ENCODE data around the gene PDCD10. TPM values are rescaled to one million over a fixed set of nuclear protein-coding genes. Genes with fewer than 3 reads are reported as not detected.

PDCD10 gene

DNA sequence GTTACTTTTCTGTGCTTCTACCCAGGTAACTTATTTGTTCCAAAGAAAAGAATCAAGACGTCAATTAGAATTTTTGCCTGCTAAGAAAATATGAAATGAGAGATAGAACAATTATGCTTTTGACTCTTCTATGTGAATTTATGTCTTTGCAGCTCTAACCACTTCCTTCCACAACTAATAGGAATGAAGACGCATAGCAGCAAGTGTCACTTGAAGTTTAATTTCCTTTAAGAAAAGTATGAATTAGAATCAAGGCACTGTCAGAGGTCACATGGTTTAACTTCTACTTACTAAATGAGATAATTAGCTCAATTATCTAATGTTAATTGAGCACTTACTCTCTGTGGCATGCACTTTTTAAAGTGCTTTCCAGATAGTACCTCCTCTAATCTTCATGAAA is 84.2 kb downstream of the PDCD10 start:
- WGBS, 2 donors (ENCODE audit: extremely low coverage in 2 of 2, insufficient read length in 2 of 2, insufficient replicate concordance in 1 of 2) = no CpG with 5 or more reads among the region's 2 CpGs
- Histone ChIP-seq H3K79me1 (ENCODE audit: low read depth, low read length) (no peaks in the 10 kb centered on the region), H3K4ac (ENCODE audit: low read length) (no peak overlapping the region), H2BK5ac (ENCODE audit: low read length) (no peak overlapping the region), H3K14ac (ENCODE audit: low read length) (no peak overlapping the region), H3K23ac (ENCODE audit: low read depth, low read length, poor library complexity) (no peak overlapping the region), H3K18ac (ENCODE audit: low read length) (no peak overlapping the region), H2BK15ac (ENCODE audit: low read length) (no peak overlapping the region), H2BK12ac (ENCODE audit: low read length) (no peak overlapping the region), H3K9me3 (replicated peaks in 1 of 2; ENCODE audit: control insufficient read depth in 2 of 2, insufficient read depth in 1 of 2, low read depth in 1 of 2, low read length in 2 of 2) (peaks cover 0 to 2% of the 10 kb centered on the region in 2 donors), H3K4me2 (ENCODE audit: insufficient read depth, low read length, poor library complexity, severe bottlenecking) (no peak overlapping the region), H4K91ac (ENCODE audit: low read depth, low read length, poor library complexity) (no peak overlapping the region), H2BK120ac (ENCODE audit: low read depth, low read length) (no peak overlapping the region), H2AK5ac (ENCODE audit: low read depth, low read length) (no peak overlapping the region), H3K4me1 (ENCODE audit: control insufficient read depth in 2 of 2, insufficient read depth in 1 of 2, low read depth in 1 of 2, low read length in 2 of 2) (peaks cover 3 to 22% of the 10 kb centered on the region in 2 donors), H3K27ac (replicated peaks; ENCODE audit: low read length) (no peak overlapping the region), H3K27me3 (ENCODE audit: control insufficient read depth in 3 of 3, insufficient read depth in 3 of 3, low read depth in 1 of 3, low read length in 3 of 3) (no peaks in the 10 kb centered on the region), H2AFZ (ENCODE audit: low read length) (no peak overlapping the region), H3K36me3 (replicated peaks in 1 of 2; ENCODE audit: control insufficient read depth in 2 of 2, insufficient read depth in 2 of 2, low read length in 2 of 2) (peaks cover 0 to 19% of the 10 kb centered on the region in 2 donors), H3K4me3 (ENCODE audit: low read length in 2 of 2) (no peak overlapping the region), H3K9ac (ENCODE audit: low read depth, low read length, poor library complexity) (no peak overlapping the region), H4K8ac (ENCODE audit: low read depth, low read length) (no peak overlapping the region)
- no peak for DNase-seq (ENCODE audit: low spot score)

DNA sequence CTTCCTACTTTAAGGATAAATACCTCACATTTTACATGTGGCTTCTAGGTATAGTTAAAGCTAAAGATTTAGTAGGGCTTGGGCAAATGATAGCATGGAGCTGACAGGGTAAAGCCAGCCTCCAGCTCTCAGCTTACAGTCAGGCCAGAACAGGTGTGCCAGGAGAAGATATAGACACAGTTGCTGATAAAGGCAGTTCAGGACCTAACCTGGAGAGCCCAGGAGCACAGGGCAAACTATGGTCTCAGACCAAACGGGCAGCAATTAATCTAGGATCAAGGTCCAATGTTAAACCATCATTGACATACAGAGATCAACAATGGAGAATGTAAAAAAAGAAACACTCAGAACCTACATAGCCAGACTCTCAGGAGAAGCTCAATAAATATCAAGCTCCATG is 84.9 kb downstream of the PDCD10 start:
- Histone ChIP-seq H3K9ac (ENCODE audit: low read depth, low read length, poor library complexity) (no peak overlapping the region), H3K9me3 (replicated peaks in 1 of 2; ENCODE audit: control insufficient read depth in 2 of 2, insufficient read depth in 1 of 2, low read depth in 1 of 2, low read length in 2 of 2) (peaks cover 0 to 4% of the 10 kb centered on the region in 2 donors), H2AFZ (ENCODE audit: low read length) (no peak overlapping the region), H4K8ac (ENCODE audit: low read depth, low read length) (no peak overlapping the region), H2BK120ac (ENCODE audit: low read depth, low read length) (no peak overlapping the region), H3K4me2 (ENCODE audit: insufficient read depth, low read length, poor library complexity, severe bottlenecking) (no peak overlapping the region), H3K36me3 (replicated peaks in 1 of 2; ENCODE audit: control insufficient read depth in 2 of 2, insufficient read depth in 2 of 2, low read length in 2 of 2) (peaks cover 0 to 19% of the 10 kb centered on the region in 2 donors), H3K23ac (ENCODE audit: low read depth, low read length, poor library complexity) (no peak overlapping the region), H3K79me1 (ENCODE audit: low read depth, low read length) (no peaks in the 10 kb centered on the region), H3K27me3 (ENCODE audit: control insufficient read depth in 3 of 3, insufficient read depth in 3 of 3, low read depth in 1 of 3, low read length in 3 of 3) (no peaks in the 10 kb centered on the region), H3K4me1 (ENCODE audit: control insufficient read depth in 2 of 2, insufficient read depth in 1 of 2, low read depth in 1 of 2, low read length in 2 of 2) (peaks cover 3 to 22% of the 10 kb centered on the region in 2 donors), H3K4ac (ENCODE audit: low read length) (no peak overlapping the region), H2BK15ac (ENCODE audit: low read length) (no peak overlapping the region), H3K4me3 (ENCODE audit: low read length in 2 of 2) (no peak overlapping the region), H3K14ac (ENCODE audit: low read length) (no peak overlapping the region), H2BK5ac (ENCODE audit: low read length) (no peak overlapping the region), H3K18ac (ENCODE audit: low read length) (no peak overlapping the region), H2BK12ac (ENCODE audit: low read length) (no peak overlapping the region), H4K91ac (ENCODE audit: low read depth, low read length, poor library complexity) (no peak overlapping the region), H3K27ac (replicated peaks; ENCODE audit: low read length) (no peak overlapping the region), H2AK5ac (ENCODE audit: low read depth, low read length) (no peak overlapping the region)
- no CpG with 5 or more reads among the region's 1 CpG for WGBS, 2 donors (ENCODE audit: extremely low coverage in 2 of 2, insufficient read length in 2 of 2, insufficient replicate concordance in 1 of 2)
- DNase-seq (ENCODE audit: low spot score) = no peak

GRCh38 chr3:167644611-167645010 is 90.1 kb downstream of the PDCD10 start:
- H2BK12ac ChIP-seq (ENCODE audit: low read length) = no peak overlapping the region
- no peak overlapping the region for H2BK120ac ChIP-seq (ENCODE audit: low read depth, low read length)
- H3K4me1 ChIP-seq (ENCODE audit: control insufficient read depth in 2 of 2, insufficient read depth in 1 of 2, low read depth in 1 of 2, low read length in 2 of 2) = peaks cover 0 to 1% of the 10 kb centered on the region in 2 donors
- H2BK5ac ChIP-seq (ENCODE audit: low read length) = no peak overlapping the region
- H3K23ac ChIP-seq (ENCODE audit: low read depth, low read length, poor library complexity) = no peak overlapping the region
- H2BK15ac ChIP-seq (ENCODE audit: low read length) = no peak overlapping the region
- H3K9me3 ChIP-seq (replicated peaks in 1 of 2; ENCODE audit: control insufficient read depth in 2 of 2, insufficient read depth in 1 of 2, low read depth in 1 of 2, low read length in 2 of 2) = peaks cover 0 to 15% of the 10 kb centered on the region in 2 donors
- no peak overlapping the region for H3K4me2 ChIP-seq (ENCODE audit: insufficient read depth, low read length, poor library complexity, severe bottlenecking)
- no peak overlapping the region for H3K27ac ChIP-seq (replicated peaks; ENCODE audit: low read length)
- H2AFZ ChIP-seq (ENCODE audit: low read length) = no peak overlapping the region
- H3K9ac ChIP-seq (ENCODE audit: low read depth, low read length, poor library complexity) = no peak overlapping the region
- no peak overlapping the region for H2AK5ac ChIP-seq (ENCODE audit: low read depth, low read length)
- H3K79me1 ChIP-seq (ENCODE audit: low read depth, low read length) = no peaks in the 10 kb centered on the region
- H3K14ac ChIP-seq (ENCODE audit: low read length) = no peak overlapping the region
- H3K4me3 ChIP-seq (ENCODE audit: low read length in 2 of 2) = no peak overlapping the region
- no peak overlapping the region for H3K4ac ChIP-seq (ENCODE audit: low read length)
- WGBS, 2 donors (ENCODE audit: extremely low coverage in 2 of 2, insufficient read length in 2 of 2, insufficient replicate concordance in 1 of 2) = no CpG with 5 or more reads among the region's 1 CpG
- no peaks in the 10 kb centered on the region for H3K27me3 ChIP-seq (ENCODE audit: control insufficient read depth in 3 of 3, insufficient read depth in 3 of 3, low read depth in 1 of 3, low read length in 3 of 3)
- H4K8ac ChIP-seq (ENCODE audit: low read depth, low read length) = no peak overlapping the region
- DNase-seq (ENCODE audit: low spot score) = no peak
- H3K18ac ChIP-seq (ENCODE audit: low read length) = no peak overlapping the region
- H4K91ac ChIP-seq (ENCODE audit: low read depth, low read length, poor library complexity) = no peak overlapping the region
- H3K36me3 ChIP-seq (replicated peaks in 1 of 2; ENCODE audit: control insufficient read depth in 2 of 2, insufficient read depth in 2 of 2, low read length in 2 of 2) = no peaks in the 10 kb centered on the region

Small RNA genes lying within 50 kb of the gene (small RNA-seq; reads per million reads assigned to genes)
- gene HMGN1P8 (ENCODE audit: insufficient read depth) = not detected
